HG03565 (cell line): ENCODE measurements around the gene ARHGAP22.

Source experiments
- ATAC-seq: cut with Tn5 transposase; IDR thresholded peaks from one replicate; pipeline ENCODE4 v1.9.1; 2021; ENCODE audit warnings: mild to moderate bottlenecking, moderate library complexity; ENCODE audit not compliant: unreplicated experiment

Gene ARHGAP22

GRCh38 chr10:48634198-48634983 is 29.5 kb upstream of the ARHGAP22 start:
- peak; percentile 64 for ATAC-seq

GRCh38 chr10:48633381-48634197 is 28.7 kb upstream of the ARHGAP22 start:
- ATAC-seq, result no peak

- no peak for ATAC-seq
Measured at GRCh38 chr10:48632166-48632565, 27.3 kb upstream of the ARHGAP22 start.

DNA sequence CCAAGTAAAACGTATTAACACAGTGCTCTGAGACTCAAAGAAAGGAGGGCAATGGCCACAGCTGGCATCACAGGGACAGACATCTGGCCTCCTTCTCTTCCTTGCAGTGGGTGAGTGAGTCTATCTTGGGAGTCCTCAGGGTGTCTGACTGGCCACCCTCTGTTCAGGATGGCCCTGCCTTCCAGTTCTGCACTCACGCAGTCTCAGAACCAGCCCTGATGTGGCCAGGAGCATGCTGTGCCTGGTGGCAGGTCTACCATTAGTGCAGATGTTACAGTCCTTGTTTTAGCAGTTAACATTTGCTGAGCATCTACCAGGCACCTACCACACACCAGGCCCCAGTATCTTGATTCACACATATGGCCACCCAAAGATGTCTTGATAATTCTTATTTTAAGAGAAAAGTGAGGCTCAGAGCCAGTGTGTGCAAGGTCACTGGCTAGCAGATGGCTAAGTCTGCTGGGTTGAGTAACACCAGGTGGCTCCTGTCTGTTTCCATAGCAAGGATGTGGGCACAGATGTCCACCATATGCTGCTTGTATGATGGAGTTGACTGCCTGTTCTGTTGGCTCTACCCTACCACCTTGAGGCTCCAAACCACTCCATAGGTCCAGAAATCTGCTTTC is 23.2 kb upstream of the ARHGAP22 start:
- ATAC-seq, result no peak

DNA sequence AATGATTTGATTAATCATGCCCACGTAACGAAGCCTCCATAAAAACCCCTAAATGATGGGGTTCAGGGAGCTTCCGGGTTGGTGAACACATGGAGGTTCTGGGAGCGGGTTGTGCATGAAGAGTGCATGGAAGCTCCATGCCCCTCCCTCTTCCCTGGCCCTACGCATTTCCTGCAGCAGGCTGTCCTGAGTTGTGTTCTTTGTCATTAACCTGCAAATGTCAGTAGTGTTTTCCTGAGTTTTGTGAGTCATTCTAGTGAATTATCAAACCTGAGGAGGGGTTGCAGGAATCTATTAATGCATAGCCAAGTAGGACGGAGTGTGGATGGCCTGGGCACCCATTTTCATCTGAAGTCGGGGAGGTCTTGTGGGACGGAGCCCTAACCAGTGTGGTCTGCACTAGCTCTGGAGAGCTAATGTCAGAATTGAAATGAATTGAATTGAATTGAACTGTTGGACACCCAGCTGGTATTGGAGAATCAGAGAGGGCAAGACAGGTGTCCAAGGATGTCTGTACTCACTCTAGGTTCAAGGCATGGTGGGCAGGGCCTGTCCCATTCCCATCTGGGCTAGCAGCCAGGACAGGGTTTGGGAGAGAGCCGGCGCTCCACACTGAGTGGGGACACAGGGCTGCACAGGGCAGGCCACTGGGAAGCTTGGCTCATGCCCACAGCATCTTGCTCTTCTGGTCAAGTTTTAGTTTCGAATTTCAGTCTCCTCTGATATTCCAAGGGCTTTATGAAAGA is 22.3 kb upstream of the ARHGAP22 start:
- no peak for ATAC-seq

- ATAC-seq, result no peak
Measured at GRCh38 chr10:48626447-48626846, 21.6 kb upstream of the ARHGAP22 start.

GRCh38 chr10:48625826-48626134 is 20.9 kb upstream of the ARHGAP22 start:
- ATAC-seq, result no peak

DNA sequence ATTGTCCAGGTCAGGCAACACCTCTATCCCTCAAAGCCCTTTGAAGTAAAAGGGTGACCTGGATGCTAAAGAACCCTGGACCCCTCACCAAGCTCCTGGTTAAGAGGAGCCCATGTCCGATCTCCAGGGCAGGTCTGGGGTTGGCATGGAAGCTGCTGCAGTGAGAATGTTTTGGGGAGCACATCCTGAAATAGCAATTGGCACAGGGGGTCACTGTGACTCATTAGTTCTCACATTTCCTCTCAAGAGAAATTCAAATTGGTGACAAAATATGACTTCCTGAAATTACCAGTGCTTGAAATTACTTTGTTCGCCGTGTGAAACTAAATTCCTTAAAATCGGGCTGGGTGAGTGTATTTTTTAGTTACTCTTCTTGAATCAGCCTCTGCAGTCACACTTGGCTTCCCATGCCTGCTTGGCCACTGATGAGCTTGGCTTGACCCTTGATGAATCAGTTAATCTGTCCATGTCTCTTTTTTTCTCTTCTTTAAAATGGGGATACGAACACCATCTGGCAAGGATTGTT is 18.8 kb upstream of the ARHGAP22 start:
- no peak for ATAC-seq

DNA sequence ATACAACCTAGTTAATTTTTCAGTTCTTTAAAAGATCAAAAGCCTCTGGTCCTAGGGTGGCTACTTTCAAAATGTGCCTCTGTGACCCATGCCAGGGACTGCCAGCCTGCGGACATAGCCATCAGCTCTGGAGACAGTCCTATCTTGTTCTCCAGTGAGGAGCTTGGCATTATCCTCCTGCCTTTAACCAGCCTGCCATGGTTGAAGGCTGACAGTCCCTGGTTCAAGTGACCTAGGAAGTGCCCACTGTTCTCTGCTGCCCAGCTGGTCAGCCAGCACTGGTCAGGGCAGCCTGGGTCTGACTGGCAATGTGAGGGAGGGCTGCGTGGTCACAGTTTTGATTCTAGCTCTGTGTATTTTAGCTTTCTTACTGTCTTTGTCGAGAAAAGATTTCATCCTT is 18.1 kb upstream of the ARHGAP22 start:
- ATAC-seq, result no peak

DNA sequence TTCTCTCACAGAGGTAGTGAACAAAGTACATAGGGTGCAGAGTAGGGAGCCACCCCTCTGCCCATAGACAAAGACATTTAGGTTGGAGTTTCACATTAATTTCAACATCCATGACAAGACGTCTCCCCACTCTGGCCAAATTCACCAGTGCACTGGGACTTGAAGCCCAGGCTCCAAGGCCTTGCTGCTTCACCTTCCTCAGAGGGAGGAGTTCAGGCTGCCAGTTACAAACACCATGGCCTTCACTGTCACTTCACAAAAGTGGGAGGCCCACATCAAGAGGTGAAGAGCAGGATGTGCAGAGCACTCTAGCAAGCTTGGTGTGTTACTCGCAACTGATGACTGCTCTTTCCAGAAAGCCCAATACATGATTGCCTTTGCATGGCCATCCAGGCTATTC is 15.8 kb upstream of the ARHGAP22 start:
- no peak for ATAC-seq

DNA sequence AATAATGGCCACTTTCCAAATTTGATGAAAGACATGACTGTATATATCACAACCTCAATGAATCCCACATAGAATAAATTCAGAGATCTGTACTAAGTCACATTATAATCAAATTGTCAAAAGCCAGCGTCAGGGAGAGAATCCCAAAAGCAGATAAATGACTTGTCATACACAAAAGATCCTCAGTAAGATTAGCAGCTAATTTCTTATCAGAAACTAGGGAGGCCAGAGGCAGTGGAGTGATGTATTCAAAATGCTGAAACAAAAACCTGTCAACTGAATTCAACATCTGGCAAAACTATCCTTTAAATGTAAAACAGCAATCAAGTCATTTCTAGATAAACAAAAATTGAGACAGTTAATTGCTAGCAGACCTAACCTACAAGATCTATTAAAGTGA is 11.6 kb upstream of the ARHGAP22 start:
- ATAC-seq, result no peak

GRCh38 chr10:48614481-48615390 is 9.9 kb upstream of the ARHGAP22 start:
- ATAC-seq, result no peak

- no peak for ATAC-seq
Measured at GRCh38 chr10:48613016-48613415, 8.1 kb upstream of the ARHGAP22 start.

GRCh38 chr10:48612236-48612943 is 7.5 kb upstream of the ARHGAP22 start:
- no peak for ATAC-seq

DNA sequence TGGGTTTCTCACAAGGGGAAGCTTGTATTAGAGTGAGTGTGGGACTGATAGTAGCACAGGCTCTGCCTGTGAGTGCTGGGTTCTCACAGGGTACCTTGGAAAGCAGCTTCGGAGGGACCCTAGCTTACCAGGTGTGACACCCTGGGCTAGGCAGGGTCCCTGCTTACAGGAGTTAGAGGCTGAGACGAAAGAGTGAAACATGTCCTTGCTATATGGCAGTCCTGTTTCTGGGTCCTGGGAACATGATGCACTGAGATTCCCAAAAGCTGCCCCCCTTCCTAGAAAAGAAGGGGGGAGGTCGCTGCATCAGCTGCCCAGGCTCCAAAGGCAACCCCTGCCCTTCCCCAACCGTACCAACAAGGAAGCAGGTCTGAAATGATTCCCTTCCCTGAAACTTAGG is 6.3 kb upstream of the ARHGAP22 start:
- no peak for ATAC-seq

- no peak for ATAC-seq
Measured at GRCh38 chr10:48610585-48611093, 5.8 kb upstream of the ARHGAP22 start.

DNA sequence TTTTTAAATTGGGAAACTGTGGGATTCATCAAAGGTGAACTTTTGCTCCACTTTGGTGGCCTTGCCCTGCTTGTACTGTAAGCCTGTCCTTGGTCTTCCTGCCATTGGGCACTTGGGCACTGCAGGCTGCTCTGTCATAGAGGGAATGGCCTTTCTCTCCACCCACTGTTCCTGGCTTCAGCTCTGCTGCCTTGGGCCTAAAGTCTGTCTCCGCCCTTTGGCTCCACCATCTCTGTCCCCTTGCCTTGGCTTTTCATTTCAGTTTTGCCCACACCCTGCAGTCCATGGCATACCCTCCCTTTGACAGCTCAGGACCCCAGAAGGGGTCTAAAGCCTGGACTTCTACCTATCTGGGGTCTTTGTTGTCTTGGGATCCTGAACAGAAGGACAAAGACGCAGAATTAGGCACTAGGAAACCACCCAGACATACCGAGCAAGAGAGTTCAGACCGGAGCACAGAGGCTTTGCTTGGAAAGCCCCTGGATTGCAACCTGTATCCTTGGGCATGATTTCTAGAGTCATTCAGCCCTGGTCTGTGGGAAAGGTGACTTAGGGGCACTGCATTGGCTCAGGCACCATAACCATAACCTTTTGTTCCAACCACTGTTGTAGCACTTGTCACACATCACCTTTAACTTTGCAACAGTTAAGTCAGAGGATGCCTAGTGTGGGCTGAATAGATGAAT is 5.2 kb upstream of the ARHGAP22 start:
- ATAC-seq, result no peak

DNA sequence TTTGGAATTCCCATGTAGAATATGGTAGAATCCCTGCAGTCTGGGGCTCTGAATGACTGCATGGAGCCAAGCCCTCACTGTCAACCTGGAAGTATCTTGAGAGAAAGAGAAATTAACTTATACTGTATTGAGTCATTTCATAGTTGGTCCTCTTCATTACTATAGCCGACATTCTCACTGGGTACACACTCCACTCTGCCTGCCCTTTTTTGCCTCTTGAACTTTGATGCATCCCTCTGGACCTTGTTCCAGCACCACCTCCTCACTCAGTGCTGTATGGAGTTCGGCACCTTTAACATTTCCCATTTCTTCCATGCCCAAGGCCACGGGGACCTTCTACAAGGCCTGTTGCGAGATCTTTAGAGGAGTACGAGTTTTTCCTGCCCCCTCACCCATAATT is 4.6 kb upstream of the ARHGAP22 start:
- ATAC-seq, result no peak

- no peak for ATAC-seq
Measured at GRCh38 chr10:48608976-48609375, 4.1 kb upstream of the ARHGAP22 start.
